Activated effector memory CD4-positive, alpha-beta T cell treated with anti-CD3 and anti-CD28 coated beads, Interleukin-2, amount 50 U/mL, for 16 hours (primary cell): ENCODE results near the gene DDIT4.

ENCODE experiments used
- DNase-seq: peaks from one replicate; pipeline ENCODE4 v3.0.0-alpha.2; 2020

DDIT4 gene

DNA sequence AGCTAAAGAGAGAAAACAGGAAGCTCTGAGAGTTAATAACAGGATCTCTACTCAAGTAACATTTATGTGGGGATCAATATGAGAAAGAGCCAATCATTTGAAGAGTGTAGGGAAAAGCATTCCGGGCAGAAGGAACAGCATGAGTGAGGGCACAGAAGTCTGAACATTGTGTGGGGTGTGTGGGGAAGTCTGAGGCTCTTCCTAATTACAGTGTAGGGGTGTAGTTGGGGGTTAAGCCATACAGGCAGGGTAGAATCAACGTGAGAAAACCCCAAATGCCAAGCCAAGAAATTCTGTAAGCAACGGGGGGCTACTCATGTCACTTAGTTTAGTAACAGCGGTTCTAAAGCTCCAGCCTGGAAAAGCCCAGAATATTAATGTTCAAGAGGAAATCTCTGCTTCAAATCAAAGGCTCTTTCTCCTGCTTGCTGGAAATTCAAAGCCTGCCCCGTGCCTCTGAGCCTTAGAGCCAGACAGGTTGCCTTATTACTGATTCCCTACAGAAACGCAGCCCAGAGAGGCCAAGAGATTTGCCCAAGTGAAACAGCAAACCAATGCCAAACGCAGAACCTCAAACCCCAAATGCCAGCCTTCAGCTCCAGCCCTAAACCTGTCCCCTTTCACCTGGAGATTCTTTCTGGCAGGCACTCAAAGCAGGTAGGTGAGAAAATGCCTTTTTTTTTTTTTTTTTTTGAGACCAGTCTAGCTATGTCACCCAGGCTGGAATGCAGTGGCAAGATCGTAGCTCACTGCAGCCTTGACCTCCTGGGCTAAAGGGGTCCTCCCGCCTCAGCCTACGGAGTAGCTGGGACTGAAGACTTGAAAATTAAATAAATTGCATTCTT lies 44.9 kb downstream of the DDIT4 start:
- no peak for DNase-seq

DNA sequence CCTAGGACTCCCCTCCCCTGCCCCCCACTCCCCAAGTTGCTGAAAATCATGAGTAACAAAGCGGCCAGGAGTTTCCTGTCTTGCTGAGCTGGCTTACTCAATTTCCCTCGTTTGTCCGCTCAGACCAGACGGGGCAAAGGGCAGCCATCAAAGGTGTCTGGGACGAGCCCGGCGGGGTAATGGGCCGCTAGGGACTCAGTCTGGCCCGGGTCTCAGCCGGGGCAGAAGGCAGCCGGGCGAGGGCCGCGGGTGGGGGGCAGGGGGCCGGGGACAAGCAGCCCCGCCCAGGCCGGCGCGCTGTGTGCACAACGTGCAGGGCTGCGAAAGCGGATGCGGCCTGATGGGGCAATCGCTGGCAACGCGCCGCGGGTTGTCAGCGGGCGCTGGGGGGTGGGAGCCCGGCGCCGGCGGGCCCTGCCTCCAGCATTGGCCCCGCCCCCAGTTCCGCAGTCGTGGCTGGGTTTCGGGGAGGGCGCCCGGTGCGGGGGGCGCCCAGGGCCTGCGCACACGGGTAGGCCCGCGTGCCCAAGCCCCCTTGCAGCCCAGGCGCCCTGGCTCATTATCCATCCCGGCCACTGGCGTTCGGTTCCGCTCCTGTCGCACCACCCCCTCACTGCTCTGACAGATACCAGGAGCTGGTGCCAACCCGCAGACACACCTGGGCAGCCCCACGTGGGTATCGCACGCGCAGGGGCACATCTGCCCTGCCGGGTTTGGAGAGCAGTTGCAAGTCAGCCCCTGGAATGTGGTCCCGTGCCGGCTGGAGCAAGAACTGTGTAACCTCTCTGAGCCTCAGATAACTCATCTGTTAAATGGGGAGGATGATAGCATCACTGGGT lies 45.9 kb downstream of the DDIT4 start:
- peak; percentile 95 for DNase-seq

DNA sequence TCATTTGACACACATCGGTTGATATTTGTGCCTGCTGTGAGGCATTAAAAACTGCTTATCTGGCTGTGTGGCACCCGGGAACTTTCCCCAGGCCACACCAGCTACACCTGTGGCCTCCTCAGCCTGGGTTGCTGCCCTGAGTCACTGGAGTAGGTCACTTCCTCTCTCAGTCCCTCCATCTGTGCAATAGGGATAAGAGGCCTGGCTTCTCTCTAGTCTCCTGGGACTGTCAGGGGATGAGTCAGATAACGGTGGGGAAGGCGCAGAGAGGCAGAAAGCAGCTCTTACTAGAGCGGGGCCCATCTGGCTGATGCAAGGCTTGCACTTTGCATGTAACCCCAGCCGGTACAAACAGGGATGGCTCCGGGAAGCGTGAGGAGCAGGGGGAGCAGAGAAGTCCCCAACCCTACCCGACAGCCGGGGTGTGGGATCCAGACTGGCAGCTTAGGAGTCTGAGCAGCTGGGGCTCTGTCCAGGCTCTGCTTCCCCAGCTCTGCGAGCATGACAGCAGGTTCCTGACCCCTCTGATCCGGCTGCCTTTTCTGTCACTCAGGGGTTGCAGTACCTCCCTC lies 47.0 kb downstream of the DDIT4 start:
- peak; percentile 87 for DNase-seq

DNA sequence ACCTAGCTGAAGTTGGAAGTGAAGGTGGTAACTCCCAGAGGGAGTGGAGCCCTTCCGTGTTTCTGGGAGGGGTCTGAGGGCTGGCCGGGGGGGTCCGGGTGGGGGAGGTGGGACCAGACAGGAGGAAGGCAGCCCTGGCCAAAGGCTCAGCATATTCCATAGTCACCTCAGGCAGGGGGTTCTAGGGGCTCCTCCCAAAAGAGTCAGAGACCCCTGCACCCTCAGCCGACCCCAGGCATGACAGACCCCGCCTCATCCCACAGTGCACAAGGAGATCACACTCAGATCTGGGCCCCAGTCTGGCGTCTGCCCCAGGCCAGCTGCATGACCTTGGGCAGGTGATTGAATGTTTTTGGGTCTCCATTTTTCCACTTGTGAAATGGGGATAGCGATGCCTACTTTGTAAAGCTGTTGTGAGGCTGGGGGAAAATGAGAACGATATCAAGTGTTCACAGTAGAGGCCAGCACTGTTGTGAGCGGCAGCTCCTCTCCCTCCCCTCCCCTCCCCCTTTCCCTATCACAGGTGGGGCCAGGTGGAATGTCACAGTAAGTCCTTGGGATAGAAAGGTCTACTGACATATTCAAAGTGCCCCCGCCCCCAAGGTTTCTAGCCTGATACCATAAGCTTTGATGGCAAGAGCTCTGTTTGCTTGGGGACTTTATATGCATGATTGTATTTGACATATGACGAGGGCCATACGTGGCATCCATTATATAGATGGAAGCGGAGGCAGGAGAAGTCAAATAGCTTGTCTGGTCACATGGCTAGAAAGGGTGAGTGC lies 47.7 kb downstream of the DDIT4 start:
- DNase-seq = no peak

GRCh38 chr10:72322030-72322279 lies 48.2 kb downstream of the DDIT4 start:
- DNase-seq = no peak

DNA sequence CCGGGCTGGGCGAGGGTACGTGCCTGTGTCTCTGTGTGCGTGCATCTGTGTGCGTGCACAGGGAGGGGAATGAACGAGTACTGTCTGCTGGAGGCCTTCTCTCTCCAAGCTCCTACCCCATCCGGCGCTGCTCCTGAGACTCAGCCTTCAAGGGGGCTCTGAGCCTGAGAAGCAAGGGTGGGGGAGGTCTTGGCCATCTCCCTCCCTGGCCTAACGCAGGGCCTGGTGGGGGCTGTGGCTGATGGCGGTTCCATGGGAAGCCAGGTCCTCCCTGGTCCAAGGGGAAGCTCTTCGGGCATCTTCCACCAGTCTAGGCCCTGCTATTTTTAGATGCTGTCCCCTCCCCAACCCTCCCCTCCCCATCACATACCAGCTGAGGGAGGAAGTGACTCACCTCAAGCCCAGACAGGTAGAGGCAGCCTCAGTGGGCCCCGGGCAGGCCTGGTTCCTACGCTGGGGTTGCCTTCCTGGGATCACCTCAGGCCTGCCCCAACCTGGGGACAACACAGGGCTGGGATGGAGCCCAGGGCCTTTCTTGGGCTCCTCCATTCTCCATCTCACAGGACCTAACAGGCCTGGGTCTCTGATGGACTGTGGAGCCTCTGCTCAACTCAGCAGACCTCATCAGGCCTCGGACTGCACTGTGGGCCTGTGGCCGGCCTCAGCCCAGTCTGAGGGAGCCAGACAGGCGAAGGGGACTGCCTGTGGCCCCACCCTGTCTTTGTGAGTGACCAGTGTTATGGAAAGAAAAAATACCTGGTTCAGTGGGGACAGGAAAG lies 48.7 kb downstream of the DDIT4 start:
- DNase-seq = peak; percentile 85

- no peak for DNase-seq
Observed at GRCh38 chr10:72323108-72323749, 49.5 kb downstream of the DDIT4 start.

GRCh38 chr10:72323771-72324191 lies 50.1 kb downstream of the DDIT4 start:
- DNase-seq = no peak
